Vagina (tissue), 2 donors: ENCODE results near the gene STIMATE. TPM values are rescaled to one million over a fixed set of nuclear protein-coding genes. Genes with fewer than 3 reads are reported as not detected.

Source experiments
- DNase-seq, 2 donors: peaks; one replicate each; pipeline ENCODE4 v3.0.0-alpha.2; 2017; ENCODE audit errors: extremely low spot score in 2 of 2
- H3K27ac ChIP-seq: fragments of 200-600 bp; sonication (generic); one replicate; pipeline ENCODE4 v1.5.1; 2019
- H3K27me3 ChIP-seq: fragments of 200-600 bp; sonication (generic); one replicate; pipeline ENCODE4 v1.5.1; 2019
- H3K36me3 ChIP-seq, 2 donors: fragments of 200-600 bp; sonication (generic); one replicate each; pipeline ENCODE4 v1.5.1; 2017 to 2019
- H3K4me1 ChIP-seq: fragments of 200-600 bp; sonication (generic); one replicate; pipeline ENCODE4 v1.5.1; 2019
- H3K4me3 ChIP-seq, 2 donors: fragments of 200-600 bp; sonication (generic); 1 replicate in 1 of 2; 2 replicates in 1 of 2; pipeline ENCODE4 v1.5.1; 2016 to 2019
- H3K9me3 ChIP-seq: fragments of 200-600 bp; sonication (generic); one replicate; pipeline ENCODE4 v1.5.1; 2019
- CTCF ChIP-seq, 3 experiments: fragments of 450-650 bp in 2 of 3; fragments of 200-600 bp in 1 of 3; sonication (generic) in 1 of 3; IDR thresholded peaks; one replicate each; pipeline ENCODE4 v1.5.1; 2017 to 2019; ENCODE audit warnings: antibody characterized with exemption in 3 of 3, mild to moderate bottlenecking in 2 of 3, moderate library complexity in 2 of 3
- POLR2A ChIP-seq, 2 donors: fragments of 450-650 bp; IDR thresholded peaks; one replicate each; pipeline ENCODE4 v1.6.1; 2017; ENCODE audit warnings: antibody characterized with exemption in 2 of 2, mild to moderate bottlenecking in 2 of 2, moderate library complexity in 2 of 2
- POLR2AphosphoS5 ChIP-seq, 2 donors: sonication (generic); formaldehyde crosslinking; IDR thresholded peaks; one replicate each; pipeline ENCODE4 v1.9.0; 2017; ENCODE audit warnings: antibody characterized with exemption in 2 of 2, mild to moderate bottlenecking in 2 of 2, low read depth in 1 of 2; ENCODE audit not compliant: insufficient read depth in 1 of 2
- intact Hi-C: fragments of 100-400 bp; cut with DNase I; formaldehyde crosslinking; loops from one replicate; pipeline ENCODE4 v1.15.1; 2023
- total RNA-seq: library from RNA; depleted of rRNA; stranded (reverse); fragments of >200 nt; gene quantifications from one replicate; pipeline ENCODE4 v1.2.3, GENCODE V29; 2016

Gene STIMATE
- total RNA-seq, 1 donor from 2014 or later = 12.5 TPM

- no peak overlapping the region for H3K27ac ChIP-seq
- TF ChIP-seq POLR2AphosphoS5 (IDR thresholded peaks at IDR 0.05; ENCODE audit: insufficient read depth in 1 of 2, low read depth in 1 of 2) = no peak
- H3K27me3 ChIP-seq = no peaks in the 10 kb centered on the region
- no peaks in the 10 kb centered on the region for H3K36me3 ChIP-seq
- DNase-seq = no peak
- no peak overlapping the region for H3K4me3 ChIP-seq
- H3K9me3 ChIP-seq = no peaks in the 10 kb centered on the region
- H3K4me1 ChIP-seq = no peaks in the 10 kb centered on the region
- intact Hi-C loops = no loop called here
These were observed 31.4 kb downstream of the STIMATE start for GRCh38 chr3:52865994-52866393.

GRCh38 chr3:52860424-52860768 is 37.0 kb downstream of the STIMATE start:
- Histone ChIP-seq H3K27me3 (no peaks in the 10 kb centered on the region), H3K9me3 (no peaks in the 10 kb centered on the region), H3K36me3 (no peaks in the 10 kb centered on the region), H3K27ac (no peak overlapping the region), H3K4me1 (no peaks in the 10 kb centered on the region), H3K4me3 (no peak overlapping the region)
- no peak for TF ChIP-seq CTCF (IDR thresholded peaks at IDR 0.05)
- TF ChIP-seq POLR2AphosphoS5 (IDR thresholded peaks at IDR 0.05; ENCODE audit: insufficient read depth in 1 of 2, low read depth in 1 of 2) = no peak
- TF ChIP-seq POLR2A (IDR thresholded peaks at IDR 0.05) = no peak
- intact Hi-C loops = no loop called here
- no peak for DNase-seq

GRCh38 chr3:52859686-52860423 is 37.5 kb downstream of the STIMATE start:
- DNase-seq = no peak
- no peaks in the 10 kb centered on the region for H3K36me3 ChIP-seq
- H3K27me3 ChIP-seq = no peaks in the 10 kb centered on the region
- H3K9me3 ChIP-seq = no peaks in the 10 kb centered on the region
- no peak overlapping the region for H3K4me3 ChIP-seq
- TF ChIP-seq POLR2A (IDR thresholded peaks at IDR 0.05) (no peak), CTCF (IDR thresholded peaks at IDR 0.05) (no peak), POLR2AphosphoS5 (IDR thresholded peaks at IDR 0.05; ENCODE audit: insufficient read depth in 1 of 2, low read depth in 1 of 2) (no peak)
- no peak overlapping the region for H3K27ac ChIP-seq
- intact Hi-C loops = no loop called here
- H3K4me1 ChIP-seq = no peaks in the 10 kb centered on the region

- no peak for DNase-seq
- H3K4me1 ChIP-seq = no peaks in the 10 kb centered on the region
- no peak overlapping the region for H3K27ac ChIP-seq
- H3K36me3 ChIP-seq = no peaks in the 10 kb centered on the region
- TF ChIP-seq POLR2A (IDR thresholded peaks at IDR 0.05) = no peak
- TF ChIP-seq CTCF (IDR thresholded peaks at IDR 0.05) = no peak
- TF ChIP-seq POLR2AphosphoS5 (IDR thresholded peaks at IDR 0.05; ENCODE audit: insufficient read depth in 1 of 2, low read depth in 1 of 2) = no peak
- intact Hi-C loops = no loop called here
- H3K27me3 ChIP-seq = no peaks in the 10 kb centered on the region
- no peak overlapping the region for H3K4me3 ChIP-seq
- no peaks in the 10 kb centered on the region for H3K9me3 ChIP-seq
These were observed 39.5 kb downstream of the STIMATE start for GRCh38 chr3:52857864-52858263.

GRCh38 chr3:52857133-52857532 is 40.2 kb downstream of the STIMATE start:
- Histone ChIP-seq H3K27me3 (no peaks in the 10 kb centered on the region), H3K27ac (no peak overlapping the region), H3K4me1 (no peaks in the 10 kb centered on the region), H3K36me3 (no peaks in the 10 kb centered on the region), H3K9me3 (no peaks in the 10 kb centered on the region), H3K4me3 (no peak overlapping the region)
- TF ChIP-seq CTCF (IDR thresholded peaks at IDR 0.05) = no peak
- no peak for TF ChIP-seq POLR2A (IDR thresholded peaks at IDR 0.05)
- TF ChIP-seq POLR2AphosphoS5 (IDR thresholded peaks at IDR 0.05; ENCODE audit: insufficient read depth in 1 of 2, low read depth in 1 of 2) = no peak
- intact Hi-C loops = no loop called here
- no peak for DNase-seq
